Sigmoid colon (tissue), 7 donors: Measurements from ENCODE around the gene SELENOO. TPM values are rescaled to one million over a fixed set of nuclear protein-coding genes. Genes with fewer than 3 reads are reported as not detected.

Experiments used
- DNase-seq: peaks from one replicate; pipeline ENCODE4 v3.0.0-alpha.2; 2019
- H3K27ac ChIP-seq, 4 donors: fragments of 200-600 bp; sonication (generic); one replicate each; pipeline ENCODE4 v1.5.1; 2016 to 2019; ENCODE audit warnings: mild to moderate bottlenecking in 1 of 4
- H3K27me3 ChIP-seq, 3 donors: fragments of 200-600 bp; sonication (generic); one replicate each; pipeline ENCODE4 v1.5.1; 2019; ENCODE audit warnings: mild to moderate bottlenecking in 1 of 3
- H3K36me3 ChIP-seq, 4 donors: fragments of 200-600 bp; sonication (generic); one replicate each; pipeline ENCODE4 v1.5.1; 2016 to 2019
- H3K4me1 ChIP-seq, 4 donors: fragments of 200-600 bp; sonication (generic); one replicate each; pipeline ENCODE4 v1.5.1; 2017 to 2019
- H3K4me3 ChIP-seq, 4 donors: fragments of 200-600 bp; sonication (generic); one replicate each; pipeline ENCODE4 v1.5.1; 2017 to 2019; ENCODE audit warnings: mild to moderate bottlenecking in 2 of 4, moderate library complexity in 1 of 4
- H3K9me3 ChIP-seq, 4 donors: fragments of 200-600 bp in 3 of 4; sonication (generic) in 3 of 4; one replicate each; pipeline versions ENCODE4 v1.5.1 to v1.6.1; 2013 to 2019
- EP300 ChIP-seq, 4 donors: sonication (generic); formaldehyde crosslinking; IDR thresholded peaks; one replicate each; pipeline ENCODE4 v1.6.1; 2017; ENCODE audit warnings: antibody characterized with exemption in 4 of 4
- POLR2A ChIP-seq, 2 donors: fragments of 450-650 bp; IDR thresholded peaks; one replicate each; pipeline ENCODE4 v1.6.1; 2016; ENCODE audit warnings: antibody characterized with exemption in 2 of 2, mild to moderate bottlenecking in 2 of 2, moderate library complexity in 2 of 2
- POLR2AphosphoS5 ChIP-seq, 4 donors: sonication (generic); formaldehyde crosslinking; IDR thresholded peaks; one replicate each; pipeline ENCODE4 v1.6.1; 2017; ENCODE audit warnings: antibody characterized with exemption in 4 of 4
- WGBS, 2 donors: extraction: QIAGEN DNeasy Blood & Tissue Kit; methylation state at CpG; one replicate each; pipeline ENCODE4 v1.1.7; 2013; 5-methylcytosine and 5-hydroxymethylcytosine counted together
- intact Hi-C: fragments of 100-400 bp; cut with DNase I; formaldehyde crosslinking; loops from one replicate; pipeline ENCODE4 v1.15.1; 2023
- polyA plus RNA-seq, 3 donors: library from polyadenylated mRNA; stranded (reverse); fragments of 200-250 nt; gene quantifications; one replicate each; pipeline ENCODE4 v1.2.3, GENCODE V29; 2013
- total RNA-seq, 4 donors: library from RNA; depleted of rRNA; stranded (reverse); fragments of >200 nt; gene quantifications; one replicate each; pipeline ENCODE4 v1.1.0, GENCODE V29; 2016
- TF ChIP-seq, protein P1 (sequence below), 4 experiments: fragments of 450-650 bp in 3 of 4; fragments of 200-600 bp in 1 of 4; IDR thresholded peaks; one replicate each; pipeline ENCODE4 v1.5.1; 2016 to 2019; ENCODE audit warnings: antibody characterized with exemption in 4 of 4, mild to moderate bottlenecking in 3 of 4, moderate library complexity in 2 of 4
- donor health status: healthy with polysubstance abuse.
- donor health status: Bipolar disorder and iron deficiency.
- donor health status: healthy.

SELENOO gene
- total and polyA plus RNA-seq, 7 donors, result 10.2 to 30.2 (median 17.9) TPM

DNA sequence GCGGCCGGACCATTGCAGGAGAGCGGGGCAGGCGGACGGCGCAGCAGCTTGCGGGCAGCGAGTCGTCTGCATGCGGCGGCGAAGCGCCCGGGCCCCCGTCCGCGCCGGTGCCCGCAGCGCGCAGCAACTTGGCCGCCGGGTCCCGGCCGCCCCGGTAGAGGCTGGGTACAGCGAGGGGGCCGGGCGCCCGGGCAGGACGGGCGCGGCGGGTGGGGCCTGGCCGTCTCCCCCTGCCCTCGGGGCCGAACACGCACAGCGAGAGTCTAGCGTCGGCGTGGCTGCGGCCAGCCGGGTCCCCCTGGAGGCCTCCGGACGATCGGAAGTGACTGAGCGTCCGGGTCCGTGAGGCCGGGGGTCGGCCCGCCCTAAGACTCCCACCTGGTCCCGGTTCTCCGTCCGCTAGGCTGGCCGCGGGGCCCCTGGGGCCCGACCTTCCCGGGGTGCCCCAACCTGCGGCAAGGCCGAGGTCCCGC, 15.9 kb upstream of the SELENOO start:
- Histone ChIP-seq H3K36me3 (no peaks in the 10 kb centered on the region), H3K27me3 (peaks cover 0 to 8% (median 0%) of the 10 kb centered on the region in 3 donors), H3K4me3 (peak overlapping the region; percentile 31 to 90 (median 81)), H3K27ac (peak overlapping the region; percentile 38 to 58 (median 42)), H3K9me3 (no peaks in the 10 kb centered on the region), H3K4me1 (peaks cover 0 to 49% (median 44%) of the 10 kb centered on the region in 4 donors)
- WGBS, 2 donors, result 13 to 45% methylated on average over 63 of the region's 63 CpGs
- DNase-seq, result no peak
- TF ChIP-seq, protein P1, sequence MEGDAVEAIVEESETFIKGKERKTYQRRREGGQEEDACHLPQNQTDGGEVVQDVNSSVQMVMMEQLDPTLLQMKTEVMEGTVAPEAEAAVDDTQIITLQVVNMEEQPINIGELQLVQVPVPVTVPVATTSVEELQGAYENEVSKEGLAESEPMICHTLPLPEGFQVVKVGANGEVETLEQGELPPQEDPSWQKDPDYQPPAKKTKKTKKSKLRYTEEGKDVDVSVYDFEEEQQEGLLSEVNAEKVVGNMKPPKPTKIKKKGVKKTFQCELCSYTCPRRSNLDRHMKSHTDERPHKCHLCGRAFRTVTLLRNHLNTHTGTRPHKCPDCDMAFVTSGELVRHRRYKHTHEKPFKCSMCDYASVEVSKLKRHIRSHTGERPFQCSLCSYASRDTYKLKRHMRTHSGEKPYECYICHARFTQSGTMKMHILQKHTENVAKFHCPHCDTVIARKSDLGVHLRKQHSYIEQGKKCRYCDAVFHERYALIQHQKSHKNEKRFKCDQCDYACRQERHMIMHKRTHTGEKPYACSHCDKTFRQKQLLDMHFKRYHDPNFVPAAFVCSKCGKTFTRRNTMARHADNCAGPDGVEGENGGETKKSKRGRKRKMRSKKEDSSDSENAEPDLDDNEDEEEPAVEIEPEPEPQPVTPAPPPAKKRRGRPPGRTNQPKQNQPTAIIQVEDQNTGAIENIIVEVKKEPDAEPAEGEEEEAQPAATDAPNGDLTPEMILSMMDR (IDR thresholded peaks at IDR 0.05), result no peak
- TF ChIP-seq POLR2AphosphoS5 (IDR thresholded peaks at IDR 0.05) (no peak), EP300 (IDR thresholded peaks at IDR 0.05) (no peak), POLR2A (IDR thresholded peaks at IDR 0.05) (no peak)
- intact Hi-C loops, result loop anchor here (2.0 to 10.0 kb wide), 3 partner anchors 16 to 260 kb away; partner anchors contain the start of genes PIM3 and SELENOO

DNA sequence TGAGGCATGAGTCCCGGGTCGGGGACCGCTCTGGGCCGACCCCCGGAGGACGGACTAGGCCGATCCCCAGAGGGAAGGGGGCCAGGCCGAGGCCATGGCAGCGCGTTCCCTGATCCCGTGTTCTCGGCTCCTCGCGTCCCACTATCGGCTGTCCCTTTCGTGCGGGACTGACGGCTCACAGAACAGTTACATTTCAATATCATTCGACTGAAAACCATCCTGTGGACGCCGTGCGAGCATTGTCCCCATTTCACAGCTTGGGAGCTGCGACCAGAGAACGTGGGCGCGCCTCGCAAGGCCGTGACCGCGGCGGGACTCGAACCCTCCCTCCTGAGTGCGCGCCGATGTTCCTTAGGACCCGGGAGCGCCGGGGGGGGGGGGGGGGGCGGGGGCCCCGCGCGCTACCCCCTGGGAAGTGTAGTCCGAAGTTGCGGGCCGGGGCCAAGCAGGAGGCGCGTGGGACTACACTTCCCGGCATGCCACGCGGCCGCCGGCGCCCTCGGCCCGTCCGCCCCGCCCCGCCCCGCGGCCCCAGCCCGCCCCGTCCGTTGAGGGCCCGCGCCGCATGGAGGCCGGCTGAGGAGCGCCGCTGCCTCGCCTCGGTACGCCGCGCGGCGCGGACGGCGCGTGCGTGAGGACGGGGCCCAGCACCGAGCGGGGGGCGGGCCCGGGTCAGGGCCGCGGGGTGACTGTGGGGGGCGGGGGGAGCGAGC, 15.3 kb upstream of the SELENOO start, which contains the start of gene TRABD:
Gene TRABD (plus strand): TSS at position 539 of the 713 bp plus-strand sequence. CDS start 7,148 bp downstream, outside the sequence.
- Histone ChIP-seq H3K36me3 (no peaks in the 10 kb centered on the region), H3K4me3 (peak within 1 kb of the TSS; percentile 61 to 90 (median 81)), H3K27ac (peak within 1 kb of the TSS; percentile 64 to 77 (median 76)), H3K27me3 (peaks cover 0 to 2% (median 0%) of the 10 kb centered on the region in 3 donors), H3K4me1 (peaks cover 0 to 55% (median 50%) of the 10 kb centered on the region in 4 donors), H3K9me3 (no peaks in the 10 kb centered on the region)
- intact Hi-C loops, result loop anchor here (2.0 to 10.0 kb wide), 3 partner anchors 15 to 261 kb away; partner anchors contain the start of genes PIM3 and SELENOO
- 1 to 2% methylated on average over 86 to 90 of the region's 90 CpGs for WGBS, 2 donors
- TF ChIP-seq POLR2A (IDR thresholded peaks at IDR 0.05), result no peak
- TF ChIP-seq POLR2AphosphoS5 (IDR thresholded peaks at IDR 0.05), result no peak
- no peak for TF ChIP-seq EP300 (IDR thresholded peaks at IDR 0.05)
- DNase-seq, result peak; percentile 95

- DNase-seq, result no peak
- H3K36me3 ChIP-seq, result no peaks in the 10 kb centered on the region
- H3K27me3 ChIP-seq, result no peaks in the 10 kb centered on the region
- H3K9me3 ChIP-seq, result no peaks in the 10 kb centered on the region
- intact Hi-C loops, result loop anchor here (10.0 kb wide), 2 partner anchors 221 to 261 kb away; partner anchors contain the start of gene PIM3
- peak overlapping the region; percentile 64 to 77 (median 76) for H3K27ac ChIP-seq
- 1 to 2% methylated on average over 47 of the region's 47 CpGs for whole genome bisulfite sequencing, 2 donors
- peak overlapping the region; percentile 61 to 90 (median 81) for H3K4me3 ChIP-seq
- TF ChIP-seq POLR2A (IDR thresholded peaks at IDR 0.05) (no peak), EP300 (IDR thresholded peaks at IDR 0.05) (no peak), POLR2AphosphoS5 (IDR thresholded peaks at IDR 0.05) (no peak)
- TF ChIP-seq, protein P1 (IDR thresholded peaks at IDR 0.05), result no peak
- H3K4me1 ChIP-seq, result peaks cover 0 to 62% (median 56%) of the 10 kb centered on the region in 4 donors
Observed at GRCh38 chr22:50186181-50186714, 14.6 kb upstream of the SELENOO start.

DNA sequence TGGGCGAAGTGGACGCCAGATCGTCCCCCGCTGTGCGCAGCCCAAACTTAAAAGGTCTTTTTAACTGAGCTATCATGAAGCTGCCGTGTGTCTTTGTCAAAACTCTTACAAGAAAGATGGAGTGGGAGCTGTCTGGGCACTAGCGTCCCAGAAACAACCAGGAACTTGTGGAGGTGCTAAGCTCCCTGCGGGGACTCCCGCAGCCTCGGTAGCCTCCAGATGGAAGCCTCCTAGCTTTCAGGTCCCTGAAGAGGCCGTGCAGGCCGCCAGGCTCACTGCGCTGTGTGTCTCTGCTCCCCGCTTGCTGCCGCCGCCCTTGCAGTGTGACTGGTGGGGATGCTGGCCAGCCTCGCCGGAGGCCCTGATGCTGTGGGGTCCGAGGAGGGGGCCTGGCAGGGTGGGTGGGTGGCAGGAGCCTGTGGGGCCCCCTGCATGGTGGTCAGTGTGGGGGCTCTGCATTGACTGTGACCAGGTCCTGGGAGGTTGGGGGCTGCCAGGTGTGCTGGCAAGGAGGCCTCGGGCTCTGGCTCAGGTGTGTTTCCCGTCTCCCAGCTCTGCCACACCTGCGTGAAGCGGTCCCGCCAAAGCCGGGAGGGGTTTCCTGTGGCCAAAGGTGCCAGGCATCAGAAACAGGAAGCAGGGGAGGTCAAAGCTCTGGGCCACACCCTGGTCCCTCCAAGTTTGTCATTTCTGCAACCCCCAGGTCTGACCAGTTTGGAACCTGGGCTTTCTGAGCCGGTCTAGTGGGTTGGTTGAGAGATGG, 13.9 kb upstream of the SELENOO start:
- intact Hi-C loops, result loop anchor here (10.0 kb wide), 2 partner anchors 222 to 262 kb away; partner anchors contain the start of gene PIM3
- TF ChIP-seq POLR2A (IDR thresholded peaks at IDR 0.05) (no peak), POLR2AphosphoS5 (IDR thresholded peaks at IDR 0.05) (no peak), EP300 (IDR thresholded peaks at IDR 0.05) (no peak)
- TF ChIP-seq, protein P1 (IDR thresholded peaks at IDR 0.05), result no peak
- WGBS, 2 donors, result 11 to 37% methylated on average over 26 of the region's 26 CpGs
- DNase-seq, result no peak
- H3K27ac ChIP-seq, result peak overlapping the region; percentile 64 to 77 (median 76)
- no peaks in the 10 kb centered on the region for H3K36me3 ChIP-seq
- no peaks in the 10 kb centered on the region for H3K27me3 ChIP-seq
- peaks cover 0 to 69% (median 59%) of the 10 kb centered on the region in 4 donors for H3K4me1 ChIP-seq
- no peaks in the 10 kb centered on the region for H3K9me3 ChIP-seq
- peak overlapping the region; percentile 61 to 90 (median 81) for H3K4me3 ChIP-seq
